ENCODE data around the gene ASS1.

ASS1 gene

DNA sequence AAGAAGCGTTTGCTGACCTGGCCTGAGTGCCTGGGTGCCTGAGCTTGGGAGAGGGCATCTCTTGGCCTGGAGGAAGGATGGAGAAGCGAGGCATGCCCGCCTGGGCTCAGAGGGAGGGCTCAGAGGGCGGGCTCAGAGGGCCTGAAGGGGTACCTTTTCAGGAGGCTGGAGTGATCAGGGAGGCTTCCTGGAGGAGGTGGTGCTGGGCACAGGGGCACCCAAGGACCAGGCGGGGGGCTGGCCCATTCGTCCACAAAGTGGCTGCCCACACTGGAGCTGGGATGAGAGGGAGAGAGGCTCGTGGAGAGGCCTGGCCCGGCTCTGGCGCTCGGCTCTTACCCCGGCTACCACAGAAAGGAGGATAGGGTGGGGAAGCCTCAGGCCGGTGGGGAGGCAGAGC, 32.8 kb downstream of the ASS1 start:
- Histone ChIP-seq H3K36me3 (peaks cover 27% of the 10 kb centered on the region; the same call in 1 of the 2 replicates), H4K20me1 (peaks cover 36% of the 10 kb centered on the region), H3K4me1 (peaks cover 3% of the 10 kb centered on the region; the same call in 1 of the 2 replicates), H3K9me3 (no peaks in the 10 kb centered on the region), H3K4me2 (no peak overlapping the region), H3K9ac (no peak overlapping the region), H3K27ac (no peak overlapping the region), H3K27me3 (peaks cover 12% of the 10 kb centered on the region), H3K4me3 (no peak overlapping the region)
- TF ChIP-seq Cebpa-rat (IDR thresholded peaks at IDR 0.05), result no peak

DNA sequence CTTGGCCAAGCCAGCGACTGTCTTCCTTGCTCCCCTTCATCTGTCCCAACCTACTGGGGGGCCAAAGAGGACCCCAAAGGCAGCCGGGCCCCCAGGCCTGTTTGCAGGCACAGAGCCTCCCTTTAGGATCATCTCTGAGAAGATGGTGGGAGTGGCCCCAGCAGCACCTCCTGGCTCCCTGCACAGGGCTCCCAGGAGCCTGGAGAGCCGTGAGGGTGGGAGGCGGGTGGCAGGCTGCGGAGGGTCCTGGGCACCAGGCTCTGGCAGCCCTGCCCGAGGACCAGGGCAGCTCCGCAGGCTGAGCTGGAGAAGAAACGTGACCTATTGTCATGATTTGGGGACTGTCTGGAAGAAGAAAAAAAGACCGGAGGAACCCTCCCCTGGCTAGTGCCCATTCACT, 33.4 kb downstream of the ASS1 start:
- H3K36me3 ChIP-seq, result peaks cover 27% of the 10 kb centered on the region; the same call in 1 of the 2 replicates
- H3K4me1 ChIP-seq, result no peaks in the 10 kb centered on the region
- H3K4me3 ChIP-seq, result no peak overlapping the region
- peaks cover 35% of the 10 kb centered on the region for H4K20me1 ChIP-seq
- H3K27ac ChIP-seq, result no peak overlapping the region
- no peak for TF ChIP-seq Cebpa-rat (IDR thresholded peaks at IDR 0.05)
- no peaks in the 10 kb centered on the region for H3K9me3 ChIP-seq
- H3K9ac ChIP-seq, result no peak overlapping the region
- H3K4me2 ChIP-seq, result no peak overlapping the region
- peaks cover 18% of the 10 kb centered on the region for H3K27me3 ChIP-seq

DNA sequence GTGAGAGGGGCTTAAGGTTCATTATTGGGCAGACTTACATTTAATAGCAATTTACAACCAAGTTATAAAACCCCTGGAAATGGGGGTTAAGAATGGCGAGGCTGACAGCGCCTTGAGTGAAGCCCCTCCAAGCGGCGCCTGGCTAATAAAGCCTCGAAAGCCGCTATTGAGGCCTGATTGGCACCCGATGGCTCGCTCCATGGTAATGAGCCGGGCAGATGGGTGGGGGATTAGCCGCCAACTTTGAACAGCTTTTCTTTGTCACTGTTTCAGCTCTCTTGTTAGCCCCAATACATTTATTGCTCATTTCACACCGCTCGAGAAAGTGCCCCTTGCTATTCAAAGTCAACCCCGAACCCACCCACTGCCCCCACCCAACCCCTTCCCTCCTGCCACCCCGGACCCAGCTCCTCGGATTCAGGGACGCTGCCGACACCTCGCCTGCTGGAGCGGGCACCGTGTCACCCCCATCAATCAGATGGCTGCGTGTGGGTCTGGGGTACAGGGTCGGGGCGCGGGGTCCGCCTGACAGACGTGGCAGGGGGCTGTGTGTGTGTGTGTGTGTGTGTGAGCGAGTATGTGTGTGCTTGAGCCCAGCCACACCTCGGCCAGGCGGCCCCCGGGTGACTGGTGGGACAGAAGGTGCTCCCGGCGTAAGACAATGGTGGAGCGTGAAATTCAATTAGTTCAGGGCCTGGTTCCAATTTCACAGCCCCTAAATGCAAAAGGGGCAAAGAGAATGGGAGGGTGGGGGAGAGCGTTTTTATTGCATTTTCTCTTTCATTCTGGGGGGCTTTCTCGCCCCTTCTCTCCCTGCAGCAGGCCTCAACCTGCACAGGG, 34.2 kb downstream of the ASS1 start:
- H3K9ac ChIP-seq, result no peak overlapping the region
- peaks cover 27% of the 10 kb centered on the region; the same call in 1 of the 2 replicates for H3K36me3 ChIP-seq
- H3K9me3 ChIP-seq, result no peaks in the 10 kb centered on the region
- TF ChIP-seq Cebpa-rat (IDR thresholded peaks at IDR 0.05), result no peak
- H3K27me3 ChIP-seq, result peaks cover 26% of the 10 kb centered on the region
- peaks cover 38% of the 10 kb centered on the region for H4K20me1 ChIP-seq
- H3K4me2 ChIP-seq, result no peak overlapping the region
- no peaks in the 10 kb centered on the region for H3K4me1 ChIP-seq
- no peak overlapping the region for H3K27ac ChIP-seq
- H3K4me3 ChIP-seq, result no peak overlapping the region

DNA sequence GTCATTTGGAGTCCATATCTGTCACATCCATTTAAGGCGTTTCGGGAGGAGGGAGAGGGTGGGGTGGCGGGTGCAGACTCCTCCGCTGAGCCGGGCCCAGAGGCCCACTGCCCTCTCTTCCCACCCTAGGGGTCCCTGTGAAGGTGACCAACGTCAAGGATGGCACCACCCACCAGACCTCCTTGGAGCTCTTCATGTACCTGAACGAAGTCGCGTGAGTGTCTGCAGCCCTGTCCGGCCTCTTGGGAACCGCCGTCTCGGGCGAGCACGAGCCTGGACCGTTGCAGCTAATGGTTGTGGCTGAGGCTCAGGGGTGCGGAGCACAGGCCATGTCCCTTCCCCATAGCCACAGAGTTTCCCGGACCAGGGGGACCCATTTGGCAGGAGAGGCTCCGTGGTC, 34.8 kb downstream of the ASS1 start:
- Histone ChIP-seq H3K4me1 (no peaks in the 10 kb centered on the region), H3K4me2 (no peak overlapping the region), H3K9me3 (no peaks in the 10 kb centered on the region), H3K27me3 (peaks cover 32% of the 10 kb centered on the region), H3K9ac (no peak overlapping the region), H3K4me3 (no peak overlapping the region), H4K20me1 (peaks cover 37% of the 10 kb centered on the region), H3K27ac (no peak overlapping the region), H3K36me3 (peaks cover 27% of the 10 kb centered on the region; the same call in 1 of the 2 replicates)
- TF ChIP-seq Cebpa-rat (IDR thresholded peaks at IDR 0.05), result no peak

DNA sequence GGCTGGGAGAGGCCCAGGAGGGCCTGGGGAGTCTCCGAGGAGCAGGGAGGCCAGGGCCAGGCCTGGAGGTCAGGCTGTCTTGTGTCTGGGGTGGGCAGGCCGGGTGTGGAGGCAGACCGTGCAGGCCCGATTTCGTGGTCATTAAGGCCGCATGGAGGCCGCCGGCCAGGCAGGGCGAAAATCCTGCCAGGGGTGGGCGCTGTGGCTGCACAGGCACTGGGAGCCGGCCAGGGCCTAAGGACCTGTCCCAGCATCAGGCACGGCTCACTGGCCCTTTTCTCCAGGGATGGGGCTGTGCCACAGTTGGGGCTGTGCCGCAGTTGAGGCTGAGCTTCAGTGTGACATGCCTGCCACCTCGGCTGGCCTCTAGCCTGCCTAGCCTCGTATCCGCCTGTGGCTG, 35.9 kb downstream of the ASS1 start:
- no peak overlapping the region for H3K9ac ChIP-seq
- H3K36me3 ChIP-seq, result peaks cover 29% of the 10 kb centered on the region; the same call in 1 of the 2 replicates
- no peak overlapping the region for H3K27ac ChIP-seq
- no peaks in the 10 kb centered on the region for H3K4me1 ChIP-seq
- H3K4me3 ChIP-seq, result no peak overlapping the region
- no peak overlapping the region for H3K4me2 ChIP-seq
- H3K27me3 ChIP-seq, result peaks cover 33% of the 10 kb centered on the region
- no peaks in the 10 kb centered on the region for H3K9me3 ChIP-seq
- H4K20me1 ChIP-seq, result peaks cover 37% of the 10 kb centered on the region
- no peak for TF ChIP-seq Cebpa-rat (IDR thresholded peaks at IDR 0.05)

DNA sequence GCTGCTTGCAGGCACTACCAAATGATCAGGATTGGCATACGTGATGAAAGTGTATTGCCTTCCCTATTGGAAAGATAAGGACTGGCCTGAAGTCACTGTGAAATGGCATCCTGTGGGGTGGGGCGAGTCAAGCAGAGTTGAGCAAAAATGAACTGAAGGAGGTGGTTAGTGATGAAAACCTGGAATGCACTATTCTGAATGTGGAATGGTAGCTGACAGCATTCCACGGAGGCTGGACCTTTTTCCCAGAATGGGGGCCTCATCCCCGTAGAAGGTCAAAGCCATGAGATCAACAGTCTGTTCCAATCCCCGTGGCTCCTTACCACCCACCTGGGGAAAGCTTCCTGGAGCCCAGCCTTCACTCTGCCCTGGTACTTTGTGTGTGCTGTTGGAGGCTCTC, 37.7 kb downstream of the ASS1 start:
- H3K27ac ChIP-seq, result no peak overlapping the region
- peaks cover 33% of the 10 kb centered on the region for H3K27me3 ChIP-seq

DNA sequence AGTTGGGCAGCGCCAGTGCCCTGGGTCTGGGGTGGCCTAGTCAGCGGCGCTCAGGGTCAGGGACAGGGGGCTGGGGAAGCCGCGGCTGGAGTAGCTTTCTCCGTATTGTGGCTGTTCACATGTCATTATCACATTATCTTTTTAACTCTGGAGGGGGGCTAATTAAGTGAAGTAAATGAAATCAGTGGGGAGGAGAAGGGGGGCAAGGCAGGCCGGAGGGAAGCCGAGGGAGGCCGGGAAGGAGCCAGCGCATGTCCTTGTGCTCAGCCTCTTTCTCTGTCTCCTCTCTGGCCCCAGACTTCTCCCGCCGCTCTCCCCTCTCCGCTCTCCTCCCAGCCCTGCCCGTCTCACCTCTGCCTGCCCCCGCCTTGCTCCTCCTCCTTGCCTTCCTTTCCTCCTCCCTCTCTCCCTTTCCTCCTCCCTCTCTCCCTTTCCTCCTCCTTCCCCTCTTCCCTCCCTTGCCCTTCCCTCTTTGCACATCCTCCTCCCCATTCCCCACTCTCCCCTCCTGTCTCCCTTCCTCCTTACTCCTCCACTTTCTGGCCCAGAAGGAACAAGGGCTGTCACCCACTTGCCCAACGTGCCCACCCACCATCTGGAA, 38.7 kb downstream of the ASS1 start:
- H3K27ac ChIP-seq, result no peak overlapping the region

More for the DNA sequence above, 37.7 kb downstream of the ASS1 start:
- Histone ChIP-seq H3K36me3 (peaks cover 21% of the 10 kb centered on the region; the same call in 1 of the 2 replicates), H3K4me1 (peaks cover 8% of the 10 kb centered on the region), H3K4me3 (no peak overlapping the region), H4K20me1 (peaks cover 37% of the 10 kb centered on the region), H3K9me3 (no peaks in the 10 kb centered on the region), H3K4me2 (no peak overlapping the region), H3K9ac (no peak overlapping the region)
- no peak for TF ChIP-seq Cebpa-rat (IDR thresholded peaks at IDR 0.05)

DNA sequence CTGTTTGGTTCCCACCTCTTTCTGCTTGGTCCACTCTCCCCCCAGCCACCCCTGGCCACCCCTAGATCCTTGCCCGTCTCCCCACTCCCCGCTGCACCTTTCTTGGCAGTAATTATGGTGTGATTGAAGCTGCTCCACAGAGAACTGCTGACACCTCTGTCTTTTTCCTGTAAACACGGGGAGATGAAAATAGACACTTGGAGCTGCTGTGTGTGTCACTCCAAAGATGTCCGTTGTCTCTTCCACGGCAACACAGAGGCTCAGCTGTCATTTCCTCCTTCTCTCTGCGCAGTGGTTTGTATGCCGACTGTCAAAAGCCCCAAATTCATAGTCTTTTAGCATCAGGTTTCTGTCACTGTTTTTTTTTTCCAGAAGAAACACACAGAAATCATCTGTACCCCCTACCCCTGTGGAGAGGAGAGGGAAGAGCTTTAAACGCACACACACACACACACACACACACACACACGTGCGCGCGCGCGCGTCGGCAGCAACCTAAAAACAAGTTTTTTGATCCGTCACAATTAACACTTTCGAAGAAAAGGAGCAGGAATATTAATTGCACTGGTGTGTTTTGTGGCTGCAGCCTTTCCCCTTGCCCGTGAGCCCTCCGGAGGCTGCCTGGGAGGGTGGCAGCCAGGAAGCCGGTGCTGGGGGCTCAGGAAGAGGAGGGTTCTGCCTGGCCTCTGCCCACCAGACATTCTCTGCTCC, 39.8 kb downstream of the ASS1 start:
- H4K20me1 ChIP-seq, result peaks cover 37% of the 10 kb centered on the region
- no peaks in the 10 kb centered on the region for H3K9me3 ChIP-seq
- H3K4me3 ChIP-seq, result no peak overlapping the region
- no peak overlapping the region for H3K4me2 ChIP-seq
- H3K9ac ChIP-seq, result no peak overlapping the region
- H3K36me3 ChIP-seq, result peaks cover 23% of the 10 kb centered on the region; the same call in 1 of the 2 replicates
- no peak overlapping the region for H3K27ac ChIP-seq
- H3K27me3 ChIP-seq, result peaks cover 33% of the 10 kb centered on the region
- H3K4me1 ChIP-seq, result peaks cover 15% of the 10 kb centered on the region
- TF ChIP-seq Cebpa-rat (IDR thresholded peaks at IDR 0.05), result no peak

More for the DNA sequence above, 38.7 kb downstream of the ASS1 start:
- no peak overlapping the region for H3K9ac ChIP-seq
- no peak overlapping the region for H3K4me3 ChIP-seq
- no peak overlapping the region for H3K4me2 ChIP-seq
- H3K36me3 ChIP-seq, result peaks cover 17% of the 10 kb centered on the region; the same call in 1 of the 2 replicates
- H4K20me1 ChIP-seq, result peaks cover 37% of the 10 kb centered on the region
- peaks cover 33% of the 10 kb centered on the region for H3K27me3 ChIP-seq
- peaks cover 15% of the 10 kb centered on the region for H3K4me1 ChIP-seq
- TF ChIP-seq Cebpa-rat (IDR thresholded peaks at IDR 0.05), result no peak
- H3K9me3 ChIP-seq, result no peaks in the 10 kb centered on the region

DNA sequence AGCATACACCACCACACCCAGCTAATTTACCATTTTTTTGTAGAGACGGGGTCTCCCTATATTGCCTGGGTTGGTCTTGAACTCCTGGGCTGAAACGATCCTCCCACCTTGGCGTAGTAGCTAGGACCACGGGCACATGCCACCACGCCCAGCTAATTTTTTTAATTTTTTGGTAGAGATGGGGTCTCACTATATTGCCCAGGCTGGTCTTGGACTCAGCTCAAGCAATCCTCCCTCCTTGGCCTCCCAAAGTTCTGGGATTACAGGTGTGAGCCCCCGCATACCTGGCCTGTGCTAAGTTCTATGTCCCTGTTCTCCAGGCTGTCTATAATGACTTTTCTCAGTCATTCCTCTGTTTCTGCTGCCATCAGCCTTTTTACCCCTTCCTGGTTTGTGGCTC, 41.3 kb downstream of the ASS1 start:
- H3K9me3 ChIP-seq, result no peaks in the 10 kb centered on the region
- H3K27me3 ChIP-seq, result peaks cover 33% of the 10 kb centered on the region
- TF ChIP-seq Cebpa-rat (IDR thresholded peaks at IDR 0.05), result no peak
- H4K20me1 ChIP-seq, result peaks cover 26% of the 10 kb centered on the region
- peaks cover 15% of the 10 kb centered on the region for H3K4me1 ChIP-seq
- no peak overlapping the region for H3K9ac ChIP-seq
- H3K4me3 ChIP-seq, result no peak overlapping the region
- H3K27ac ChIP-seq, result no peak overlapping the region
- peaks cover 24% of the 10 kb centered on the region; the same call in 1 of the 2 replicates for H3K36me3 ChIP-seq
- no peak overlapping the region for H3K4me2 ChIP-seq
